Ecto neural progenitor cell (in vitro differentiated cells): Measurements from ENCODE around the gene PGAM4.
"Not testable (repeated sequence)": the region's sequence is repeated elsewhere in the genome, so short reads cannot be mapped to it uniquely, and the experiment has no call there.

Source experiments
- DNase-seq: peaks from one replicate; pipeline ENCODE4 v3.0.0-alpha.2; 2018; ENCODE audit warnings: low spot score

The PGAM4 gene

GRCh38 chrX:77925764-77926163 is 43.7 kb downstream of the PGAM4 start:
- no peak for DNase-seq

DNA sequence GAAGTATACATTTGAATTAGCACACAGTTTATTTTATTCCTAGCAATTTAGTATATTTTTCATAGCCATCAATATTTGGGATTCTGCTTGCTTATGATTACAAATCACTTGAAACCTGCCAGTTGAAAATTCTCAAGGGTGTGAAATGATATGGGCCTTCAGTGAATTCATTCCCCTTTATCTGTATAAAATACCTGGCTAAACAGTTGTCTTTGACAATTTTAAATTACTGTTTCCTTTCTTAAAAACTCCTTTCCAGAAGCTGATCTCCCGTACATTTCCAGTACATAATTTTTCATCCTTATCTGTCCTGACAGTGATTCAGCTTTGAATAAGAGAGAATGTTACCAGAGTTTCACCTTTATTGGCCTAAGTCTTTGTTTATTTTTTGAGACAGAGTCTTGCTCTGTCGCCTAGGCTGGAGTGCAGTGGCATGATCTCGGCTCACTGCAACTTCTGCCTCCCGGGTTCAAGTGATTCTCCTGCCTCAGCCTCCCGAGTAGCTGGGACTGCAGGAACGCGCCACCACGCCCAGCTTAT is 45.0 kb downstream of the PGAM4 start:
- DNase-seq: no peak

- no peak for DNase-seq
These were observed 46.7 kb downstream of the PGAM4 start for GRCh38 chrX:77922787-77923186.

- not testable (repeated sequence) for DNase-seq
These were observed 50.1 kb downstream of the PGAM4 start for GRCh38 chrX:77919370-77919769.

DNA sequence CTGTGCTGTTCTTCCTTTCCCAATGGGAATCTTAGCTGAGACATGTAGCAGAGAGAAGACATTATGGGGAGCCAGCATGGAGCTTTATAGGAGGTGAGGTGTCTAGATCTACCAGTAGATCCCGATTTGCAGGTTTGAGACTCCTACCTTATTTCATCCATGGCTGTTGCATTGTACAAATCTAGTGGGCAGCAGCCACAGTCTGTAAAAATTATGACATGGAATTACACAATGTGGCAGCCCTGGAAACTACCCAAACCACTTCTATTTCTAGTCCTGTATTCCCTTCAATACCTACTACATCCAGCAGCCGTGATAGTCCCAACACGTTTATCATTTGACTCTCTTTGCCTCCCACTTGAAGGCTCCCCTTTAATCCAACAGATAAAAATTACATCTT is 50.9 kb downstream of the PGAM4 start:
- DNase-seq: no peak
